Gastroesophageal sphincter (tissue), 4 donors: ENCODE measurements around the gene ARL2BP. TPM values are rescaled to one million over a fixed set of nuclear protein-coding genes. Genes with fewer than 3 reads are reported as not detected.

Experiments
- ATAC-seq: fragments of 150-250 bp; one replicate; pipeline ENCODE4 v1.9.1; 2016; ENCODE audit warnings: mild to moderate bottlenecking, moderate library complexity
- H3K27ac ChIP-seq, 4 donors: fragments of 200-600 bp; sonication (generic) in 3 of 4; 1 replicate in 3 of 4; 2 replicates in 1 of 4; pipeline ENCODE4 v1.5.1; 2016 to 2019
- H3K27me3 ChIP-seq: fragments of 200-600 bp; sonication (generic); one replicate; pipeline ENCODE4 v1.5.1; 2019
- H3K36me3 ChIP-seq, 2 donors: fragments of 200-600 bp; sonication (generic); one replicate each; pipeline ENCODE4 v1.5.1; 2019; ENCODE audit warnings: control low read depth in 1 of 2
- H3K4me1 ChIP-seq, 3 donors: fragments of 200-600 bp; sonication (generic); 1 replicate in 2 of 3; 2 replicates in 1 of 3; pipeline ENCODE4 v1.5.1; 2016 to 2019; ENCODE audit warnings: control low read depth in 2 of 3
- H3K4me3 ChIP-seq, 2 donors: fragments of 200-600 bp; sonication (generic); one replicate each; pipeline ENCODE4 v1.5.1; 2019; ENCODE audit warnings: mild to moderate bottlenecking in 1 of 2, moderate library complexity in 1 of 2
- H3K9me3 ChIP-seq, 3 donors: fragments of 200-600 bp; sonication (generic); one replicate each; pipeline ENCODE4 v1.5.1; 2017 to 2019; ENCODE audit warnings: control low read depth in 2 of 3
- EP300 ChIP-seq: sonication (generic); formaldehyde crosslinking; IDR thresholded peaks from one replicate; pipeline ENCODE4 v1.6.1; 2017; ENCODE audit warnings: antibody characterized with exemption, mild to moderate bottlenecking
- POLR2A ChIP-seq, 2 donors: fragments of 450-650 bp; IDR thresholded peaks; one replicate each; pipeline ENCODE4 v1.6.1; 2017; ENCODE audit warnings: antibody characterized with exemption in 2 of 2, mild to moderate bottlenecking in 2 of 2, moderate library complexity in 1 of 2
- POLR2AphosphoS5 ChIP-seq: sonication (generic); formaldehyde crosslinking; IDR thresholded peaks from one replicate; pipeline ENCODE4 v1.6.1; 2017; ENCODE audit warnings: antibody characterized with exemption
- WGBS, 2 donors: methylation state at CpG; one replicate each; pipeline ENCODE4 v1.1.5; 2018; ENCODE audit warnings: low coverage in 1 of 2; 5-methylcytosine and 5-hydroxymethylcytosine counted together
- total RNA-seq, 4 donors: library from RNA; depleted of rRNA; stranded (reverse); fragments of >200 nt; gene quantifications; one replicate each; pipeline ENCODE4 v1.1.0, GENCODE V29; 2016
- TF ChIP-seq, protein P1 (sequence below), 4 experiments: fragments of 200-600 bp in 2 of 4; fragments of 450-650 bp in 2 of 4; sonication (generic) in 1 of 4; IDR thresholded peaks; one replicate each; pipeline ENCODE4 v1.5.1; 2017 to 2019; ENCODE audit warnings: antibody characterized with exemption in 4 of 4, mild to moderate bottlenecking in 2 of 4, moderate library complexity in 2 of 4

The ARL2BP gene
- total RNA-seq, 4 donors from 2014 or later = 52.5 to 82.2 (median 75.8) TPM

GRCh38 chr16:57213462-57213861, 31.6 kb upstream of the ARL2BP start:
- Histone ChIP-seq H3K27me3 (no peaks in the 10 kb centered on the region), H3K36me3 (peaks cover 17 to 99% of the 10 kb centered on the region in 2 donors), H3K4me1 (no peaks in the 10 kb centered on the region), H3K4me3 (no peak overlapping the region), H3K27ac (no peak overlapping the region), H3K9me3 (peaks cover 0 to 24% (median 0%) of the 10 kb centered on the region in 3 donors)
- WGBS, 2 donors = 100% methylated on average over 1 of the region's 1 CpG
- no peak for ATAC-seq
- TF ChIP-seq POLR2AphosphoS5 (no peak), EP300 (no peak), POLR2A (IDR thresholded peaks at IDR 0.05) (no peak)
- TF ChIP-seq, protein P1, sequence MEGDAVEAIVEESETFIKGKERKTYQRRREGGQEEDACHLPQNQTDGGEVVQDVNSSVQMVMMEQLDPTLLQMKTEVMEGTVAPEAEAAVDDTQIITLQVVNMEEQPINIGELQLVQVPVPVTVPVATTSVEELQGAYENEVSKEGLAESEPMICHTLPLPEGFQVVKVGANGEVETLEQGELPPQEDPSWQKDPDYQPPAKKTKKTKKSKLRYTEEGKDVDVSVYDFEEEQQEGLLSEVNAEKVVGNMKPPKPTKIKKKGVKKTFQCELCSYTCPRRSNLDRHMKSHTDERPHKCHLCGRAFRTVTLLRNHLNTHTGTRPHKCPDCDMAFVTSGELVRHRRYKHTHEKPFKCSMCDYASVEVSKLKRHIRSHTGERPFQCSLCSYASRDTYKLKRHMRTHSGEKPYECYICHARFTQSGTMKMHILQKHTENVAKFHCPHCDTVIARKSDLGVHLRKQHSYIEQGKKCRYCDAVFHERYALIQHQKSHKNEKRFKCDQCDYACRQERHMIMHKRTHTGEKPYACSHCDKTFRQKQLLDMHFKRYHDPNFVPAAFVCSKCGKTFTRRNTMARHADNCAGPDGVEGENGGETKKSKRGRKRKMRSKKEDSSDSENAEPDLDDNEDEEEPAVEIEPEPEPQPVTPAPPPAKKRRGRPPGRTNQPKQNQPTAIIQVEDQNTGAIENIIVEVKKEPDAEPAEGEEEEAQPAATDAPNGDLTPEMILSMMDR (IDR thresholded peaks at IDR 0.05) = no peak

GRCh38 chr16:57216968-57217367, 28.1 kb upstream of the ARL2BP start:
- no peak overlapping the region for H3K27ac ChIP-seq
- 83 to 100% methylated on average over 1 to 2 of the region's 2 CpGs for WGBS, 2 donors
- no peak overlapping the region for H3K4me3 ChIP-seq
- peaks cover 17 to 95% of the 10 kb centered on the region in 2 donors for H3K36me3 ChIP-seq
- no peaks in the 10 kb centered on the region for H3K27me3 ChIP-seq
- no peaks in the 10 kb centered on the region for H3K4me1 ChIP-seq
- ATAC-seq = no peak
- peaks cover 0 to 24% (median 0%) of the 10 kb centered on the region in 3 donors for H3K9me3 ChIP-seq
- no peak for TF ChIP-seq EP300
- TF ChIP-seq POLR2A (IDR thresholded peaks at IDR 0.05) = no peak
- TF ChIP-seq POLR2AphosphoS5 = no peak
- TF ChIP-seq, protein P1 (IDR thresholded peaks at IDR 0.05) = no peak

DNA sequence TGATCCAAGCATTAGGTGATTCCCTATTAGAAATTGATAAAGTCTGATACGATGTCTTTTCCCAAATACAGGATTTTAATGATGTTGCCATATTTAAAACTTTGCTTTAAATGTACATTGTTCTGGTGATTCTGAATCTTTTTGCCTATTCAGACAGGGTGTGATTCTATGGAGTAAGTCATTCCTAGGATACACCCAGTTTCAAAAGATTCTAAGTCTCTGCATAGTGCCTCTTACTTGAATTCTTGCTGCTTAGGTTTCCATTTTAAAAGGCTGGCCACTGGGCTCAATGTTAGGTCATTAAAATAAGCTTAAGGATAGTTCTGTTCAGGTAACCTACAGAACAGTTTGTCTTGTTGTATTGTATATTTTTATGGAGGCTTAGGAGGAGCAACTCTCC, 22.0 kb upstream of the ARL2BP start:
- H3K36me3 ChIP-seq = peaks cover 0 to 95% of the 10 kb centered on the region in 2 donors
- H3K27me3 ChIP-seq = no peaks in the 10 kb centered on the region
- H3K4me3 ChIP-seq = no peak overlapping the region
- no peak for TF ChIP-seq POLR2AphosphoS5
- no peaks in the 10 kb centered on the region for H3K4me1 ChIP-seq
- H3K27ac ChIP-seq = no peak overlapping the region
- ATAC-seq = no peak
- H3K9me3 ChIP-seq = peaks cover 0 to 3% (median 0%) of the 10 kb centered on the region in 3 donors
- 80 to 94% methylated on average over 1 of the region's 1 CpG for WGBS, 2 donors

- Histone ChIP-seq H3K27ac (no peak overlapping the region), H3K4me3 (no peak overlapping the region), H3K4me1 (no peaks in the 10 kb centered on the region), H3K9me3 (no peaks in the 10 kb centered on the region), H3K27me3 (no peaks in the 10 kb centered on the region), H3K36me3 (peaks cover 0 to 99% of the 10 kb centered on the region in 2 donors)
- no peak for TF ChIP-seq POLR2A (IDR thresholded peaks at IDR 0.05)
- TF ChIP-seq, protein P1 (IDR thresholded peaks at IDR 0.05) = no peak
- no peak for TF ChIP-seq POLR2AphosphoS5
- TF ChIP-seq EP300 = no peak
- WGBS, 2 donors = 74 to 98% methylated on average over 5 of the region's 6 CpGs
- no peak for ATAC-seq
Measured at GRCh38 chr16:57224651-57225335, 20.3 kb upstream of the ARL2BP start.

DNA sequence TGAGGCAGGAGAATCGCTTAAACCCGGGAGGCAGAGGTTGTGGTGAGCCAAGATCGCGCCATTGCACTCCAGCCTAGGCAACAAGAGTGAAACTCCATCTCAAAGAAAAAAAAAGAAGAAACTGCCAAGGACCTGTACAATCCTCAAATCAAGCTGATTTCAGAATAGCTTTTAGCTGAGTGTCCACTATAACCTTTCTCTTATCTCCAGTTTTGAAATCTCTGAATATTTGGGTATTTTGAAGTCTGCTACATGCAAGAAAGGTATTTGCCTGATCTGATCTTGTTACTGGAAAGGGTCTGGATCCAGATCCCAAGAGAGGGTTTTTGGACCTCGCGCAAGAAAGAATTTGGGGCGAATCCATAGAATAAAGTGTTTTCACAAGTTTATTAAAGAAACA, 19.1 kb upstream of the ARL2BP start:
- Histone ChIP-seq H3K27ac (no peak overlapping the region), H3K4me1 (no peaks in the 10 kb centered on the region), H3K4me3 (no peak overlapping the region), H3K27me3 (no peaks in the 10 kb centered on the region), H3K36me3 (peaks cover 5 to 100% of the 10 kb centered on the region in 2 donors), H3K9me3 (no peaks in the 10 kb centered on the region)
- TF ChIP-seq POLR2AphosphoS5 = no peak
- WGBS, 2 donors = 99% methylated on average over 7 of the region's 7 CpGs; no CpG with 5 or more reads in 1 of the 2 donors
- ATAC-seq = no peak
